ENCODE data around the gene SEPTIN10.
"Not testable (repeated sequence)": the region's sequence is repeated elsewhere in the genome, so short reads cannot be mapped to it uniquely, and the experiment has no call there.

SEPTIN10 gene

GRCh38 chr2:109631741-109632140 lies 18.0 kb upstream of the SEPTIN10 start:
- no peak for DNase-seq (ENCODE audit: insufficient read length)
- FAIRE-seq: no peak
- no peak for TF ChIP-seq POLR2A (IDR thresholded peaks at IDR 0.05; ENCODE audit: low read depth, low read length)
- TF ChIP-seq POLR2AphosphoS5 (IDR thresholded peaks at IDR 0.05; ENCODE audit: low read depth, low read length): no peak
- TF ChIP-seq TAF1 (IDR thresholded peaks at IDR 0.05; ENCODE audit: borderline replicate concordance, low read depth, low read length): no peak

GRCh38 chr2:109630441-109631430 lies 17.0 kb upstream of the SEPTIN10 start:
- DNase-seq (ENCODE audit: insufficient read length) (no peak), FAIRE-seq (no peak)
- no peak for TF ChIP-seq POLR2A (IDR thresholded peaks at IDR 0.05; ENCODE audit: low read depth, low read length)
- no peak for TF ChIP-seq POLR2AphosphoS5 (IDR thresholded peaks at IDR 0.05; ENCODE audit: low read depth, low read length)
- TF ChIP-seq TAF1 (IDR thresholded peaks at IDR 0.05; ENCODE audit: borderline replicate concordance, low read depth, low read length): no peak

DNA sequence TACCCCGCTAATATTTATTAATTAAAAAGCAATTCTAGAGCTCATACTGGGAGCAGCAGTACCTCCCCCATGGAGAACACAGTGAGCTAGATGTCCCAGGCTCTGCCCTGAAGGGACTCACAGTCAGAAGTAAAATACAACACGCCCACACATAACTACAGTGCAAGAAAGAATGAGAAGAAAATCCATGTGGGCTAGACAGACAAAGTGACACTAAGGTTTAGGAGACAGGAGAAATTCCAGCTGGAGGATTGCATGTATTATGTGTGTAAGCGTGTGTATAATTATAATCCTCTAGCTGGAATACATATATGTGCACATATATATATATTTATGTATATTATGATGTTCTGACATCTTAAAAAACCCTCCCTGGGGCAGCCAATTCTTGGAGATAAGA lies 16.1 kb upstream of the SEPTIN10 start:
- TF ChIP-seq TAF1 (IDR thresholded peaks at IDR 0.05; ENCODE audit: borderline replicate concordance, low read depth, low read length) (no peak), POLR2A (IDR thresholded peaks at IDR 0.05; ENCODE audit: low read depth, low read length) (no peak), POLR2AphosphoS5 (IDR thresholded peaks at IDR 0.05; ENCODE audit: low read depth, low read length) (no peak)
- FAIRE-seq (no peak), DNase-seq (ENCODE audit: insufficient read length) (no peak)

GRCh38 chr2:109628321-109628720 lies 14.6 kb upstream of the SEPTIN10 start:
- FAIRE-seq; DNase-seq (ENCODE audit: insufficient read length): not testable (repeated sequence)

- no peak for DNase-seq (ENCODE audit: insufficient read length)
- TF ChIP-seq POLR2A (IDR thresholded peaks at IDR 0.05; ENCODE audit: low read depth, low read length) (no peak), TAF1 (IDR thresholded peaks at IDR 0.05; ENCODE audit: borderline replicate concordance, low read depth, low read length) (no peak), POLR2AphosphoS5 (IDR thresholded peaks at IDR 0.05; ENCODE audit: low read depth, low read length) (no peak)
- no peak for FAIRE-seq
These were observed 10.6 kb upstream of the SEPTIN10 start for GRCh38 chr2:109624339-109624738.

DNA sequence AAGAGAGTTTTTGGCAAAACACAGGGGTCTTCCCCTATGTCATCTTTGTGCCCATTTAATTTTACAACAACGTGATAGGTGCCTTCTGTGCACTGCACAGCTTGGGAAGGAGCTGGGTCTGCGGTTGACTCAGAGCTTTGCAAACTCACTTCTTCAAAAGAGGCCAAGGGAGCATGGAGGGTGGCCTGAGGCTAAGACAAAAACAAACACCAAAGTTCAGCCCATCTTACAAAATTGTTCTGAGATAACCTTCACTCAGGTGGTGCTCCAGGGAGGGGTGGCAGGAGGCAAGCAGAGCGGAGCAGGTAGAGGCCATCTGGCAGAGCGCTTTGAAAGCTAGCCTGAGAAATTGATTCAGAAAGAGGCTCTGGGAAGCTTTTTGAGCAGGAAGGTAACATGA lies 10.2 kb upstream of the SEPTIN10 start:
- FAIRE-seq (no peak), DNase-seq (ENCODE audit: insufficient read length) (no peak)
- no peak for TF ChIP-seq POLR2A (IDR thresholded peaks at IDR 0.05; ENCODE audit: low read depth, low read length)
- TF ChIP-seq POLR2AphosphoS5 (IDR thresholded peaks at IDR 0.05; ENCODE audit: low read depth, low read length): no peak
- TF ChIP-seq TAF1 (IDR thresholded peaks at IDR 0.05; ENCODE audit: borderline replicate concordance, low read depth, low read length): no peak

- FAIRE-seq (no peak), DNase-seq (ENCODE audit: insufficient read length) (no peak)
- no peak for TF ChIP-seq POLR2A (IDR thresholded peaks at IDR 0.05; ENCODE audit: low read depth, low read length)
- TF ChIP-seq TAF1 (IDR thresholded peaks at IDR 0.05; ENCODE audit: borderline replicate concordance, low read depth, low read length): no peak
- TF ChIP-seq POLR2AphosphoS5 (IDR thresholded peaks at IDR 0.05; ENCODE audit: low read depth, low read length): no peak
These were observed 9.5 kb upstream of the SEPTIN10 start for GRCh38 chr2:109623297-109623696.

GRCh38 chr2:109619032-109619615 lies 5.4 kb upstream of the SEPTIN10 start:
- TF ChIP-seq POLR2AphosphoS5 (IDR thresholded peaks at IDR 0.05; ENCODE audit: low read depth, low read length) (no peak), TAF1 (IDR thresholded peaks at IDR 0.05; ENCODE audit: borderline replicate concordance, low read depth, low read length) (no peak), POLR2A (IDR thresholded peaks at IDR 0.05; ENCODE audit: low read depth, low read length) (no peak)
- DNase-seq (ENCODE audit: insufficient read length) (no peak), FAIRE-seq (no peak)

GRCh38 chr2:109616184-109616583 lies 2.4 kb upstream of the SEPTIN10 start:
- FAIRE-seq (no peak), DNase-seq (ENCODE audit: insufficient read length) (no peak)
- TF ChIP-seq TAF1 (IDR thresholded peaks at IDR 0.05; ENCODE audit: borderline replicate concordance, low read depth, low read length) (no peak), POLR2A (IDR thresholded peaks at IDR 0.05; ENCODE audit: low read depth, low read length) (no peak), POLR2AphosphoS5 (IDR thresholded peaks at IDR 0.05; ENCODE audit: low read depth, low read length) (no peak)

DNA sequence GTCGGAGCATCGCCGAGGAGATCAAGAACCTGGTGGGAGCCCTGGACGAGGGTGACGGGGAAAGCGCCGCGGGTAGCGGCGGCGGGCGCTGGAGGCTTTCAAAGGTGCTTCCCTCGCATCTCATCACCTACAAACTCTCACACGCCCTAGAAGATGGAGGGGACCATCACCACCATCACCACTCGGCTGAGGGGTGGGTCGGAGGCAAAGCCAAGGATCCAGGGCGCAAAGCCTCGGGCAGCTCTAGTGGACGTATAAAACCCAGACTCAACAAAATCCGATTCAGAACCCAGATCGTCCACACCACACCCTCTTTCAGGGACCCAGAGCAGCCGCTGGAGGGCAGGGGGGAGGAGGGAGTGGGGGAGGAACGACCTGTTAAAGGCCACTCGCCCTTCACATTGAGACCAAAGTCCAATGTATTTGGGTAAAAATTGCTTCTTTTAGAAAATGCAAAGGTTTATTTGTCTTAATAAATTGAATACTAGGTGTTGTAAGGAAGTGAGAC lies 1.9 kb upstream of the SEPTIN10 start:
- FAIRE-seq (no peak), DNase-seq (ENCODE audit: insufficient read length) (no peak)
- TF ChIP-seq POLR2A (IDR thresholded peaks at IDR 0.05; ENCODE audit: low read depth, low read length): no peak
- no peak for TF ChIP-seq POLR2AphosphoS5 (IDR thresholded peaks at IDR 0.05; ENCODE audit: low read depth, low read length)
- TF ChIP-seq TAF1 (IDR thresholded peaks at IDR 0.05; ENCODE audit: borderline replicate concordance, low read depth, low read length): no peak

GRCh38 chr2:109614715-109615636 lies 1.2 kb upstream of the SEPTIN10 start:
- TF ChIP-seq POLR2A (IDR thresholded peaks at IDR 0.05; ENCODE audit: low read depth, low read length): no peak
- TF ChIP-seq TAF1 (IDR thresholded peaks at IDR 0.05; ENCODE audit: borderline replicate concordance, low read depth, low read length): no peak
- no peak for TF ChIP-seq POLR2AphosphoS5 (IDR thresholded peaks at IDR 0.05; ENCODE audit: low read depth, low read length)
- FAIRE-seq: no peak
- DNase-seq (ENCODE audit: insufficient read length): no peak
